Measurements from ENCODE around the gene GPR55. TPM values are rescaled to one million over a fixed set of nuclear protein-coding genes. Genes with fewer than 3 reads are reported as not detected.

The GPR55 gene
- total RNA-seq, 1 experiment from 2014 or later: not detected

- CTCF ChIA-PET: no interaction called here
- intact Hi-C loops (cut with micrococcal nuclease; ENCODE audit: unreplicated experiment): no loop called here
- no TSS peak for BruUV-seq (replicated peaks)
- H3K27ac Mint-ChIP-seq (ENCODE audit: unreplicated experiment): no peak overlapping the region
- H3K27me3 Mint-ChIP-seq (ENCODE audit: unreplicated experiment): peaks cover 62% of the 10 kb centered on the region
- H3K4me3 Mint-ChIP-seq (ENCODE audit: low read depth, unreplicated experiment): no peak overlapping the region
- TF ChIP-seq, protein P1, sequence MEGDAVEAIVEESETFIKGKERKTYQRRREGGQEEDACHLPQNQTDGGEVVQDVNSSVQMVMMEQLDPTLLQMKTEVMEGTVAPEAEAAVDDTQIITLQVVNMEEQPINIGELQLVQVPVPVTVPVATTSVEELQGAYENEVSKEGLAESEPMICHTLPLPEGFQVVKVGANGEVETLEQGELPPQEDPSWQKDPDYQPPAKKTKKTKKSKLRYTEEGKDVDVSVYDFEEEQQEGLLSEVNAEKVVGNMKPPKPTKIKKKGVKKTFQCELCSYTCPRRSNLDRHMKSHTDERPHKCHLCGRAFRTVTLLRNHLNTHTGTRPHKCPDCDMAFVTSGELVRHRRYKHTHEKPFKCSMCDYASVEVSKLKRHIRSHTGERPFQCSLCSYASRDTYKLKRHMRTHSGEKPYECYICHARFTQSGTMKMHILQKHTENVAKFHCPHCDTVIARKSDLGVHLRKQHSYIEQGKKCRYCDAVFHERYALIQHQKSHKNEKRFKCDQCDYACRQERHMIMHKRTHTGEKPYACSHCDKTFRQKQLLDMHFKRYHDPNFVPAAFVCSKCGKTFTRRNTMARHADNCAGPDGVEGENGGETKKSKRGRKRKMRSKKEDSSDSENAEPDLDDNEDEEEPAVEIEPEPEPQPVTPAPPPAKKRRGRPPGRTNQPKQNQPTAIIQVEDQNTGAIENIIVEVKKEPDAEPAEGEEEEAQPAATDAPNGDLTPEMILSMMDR (IDR thresholded peaks at IDR 0.05; ENCODE audit: unreplicated experiment): no peak
- no peaks in the 10 kb centered on the region for H3K36me3 Mint-ChIP-seq (ENCODE audit: insufficient read depth, unreplicated experiment)
- no peak for DNase-seq
- no peaks in the 10 kb centered on the region for H3K9me3 Mint-ChIP-seq (ENCODE audit: low read depth, unreplicated experiment)
- H3K4me1 Mint-ChIP-seq (ENCODE audit: low read depth, unreplicated experiment): no peaks in the 10 kb centered on the region
These were observed 34.0 kb downstream of the GPR55 start for GRCh38 chr2:230891064-230891463.

DNA sequence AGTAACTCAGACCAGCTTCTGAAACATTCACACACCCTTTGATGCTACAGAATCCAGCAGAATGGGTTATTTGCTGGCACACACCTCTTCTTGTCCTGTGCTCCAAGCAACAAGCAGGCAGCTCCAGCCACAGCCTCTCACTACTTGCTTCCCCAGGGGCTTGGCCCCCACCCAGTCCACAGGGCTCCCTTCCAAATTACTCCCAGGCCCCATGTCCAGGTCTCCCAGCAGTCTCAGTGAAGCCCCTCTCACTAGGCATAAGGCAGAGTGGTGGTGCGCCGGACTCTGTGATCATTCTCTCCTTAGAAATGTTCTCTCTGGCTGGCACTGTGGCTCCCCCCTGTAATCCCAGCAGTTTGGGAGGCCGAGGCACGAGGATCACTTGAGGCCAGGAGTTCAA lies 34.4 kb downstream of the GPR55 start:
- no TSS peak for BruUV-seq (replicated peaks)
- TF ChIP-seq, protein P1 (IDR thresholded peaks at IDR 0.05; ENCODE audit: unreplicated experiment): no peak
- Mint-ChIP-seq H3K4me3 (ENCODE audit: low read depth, unreplicated experiment) (no peak overlapping the region), H3K4me1 (ENCODE audit: low read depth, unreplicated experiment) (no peaks in the 10 kb centered on the region), H3K27ac (ENCODE audit: unreplicated experiment) (no peak overlapping the region), H3K36me3 (ENCODE audit: insufficient read depth, unreplicated experiment) (no peaks in the 10 kb centered on the region), H3K27me3 (ENCODE audit: unreplicated experiment) (peaks cover 60% of the 10 kb centered on the region), H3K9me3 (ENCODE audit: low read depth, unreplicated experiment) (no peaks in the 10 kb centered on the region)
- CTCF ChIA-PET: no interaction called here
- intact Hi-C loops (cut with micrococcal nuclease; ENCODE audit: unreplicated experiment): no loop called here
- no peak for DNase-seq

DNA sequence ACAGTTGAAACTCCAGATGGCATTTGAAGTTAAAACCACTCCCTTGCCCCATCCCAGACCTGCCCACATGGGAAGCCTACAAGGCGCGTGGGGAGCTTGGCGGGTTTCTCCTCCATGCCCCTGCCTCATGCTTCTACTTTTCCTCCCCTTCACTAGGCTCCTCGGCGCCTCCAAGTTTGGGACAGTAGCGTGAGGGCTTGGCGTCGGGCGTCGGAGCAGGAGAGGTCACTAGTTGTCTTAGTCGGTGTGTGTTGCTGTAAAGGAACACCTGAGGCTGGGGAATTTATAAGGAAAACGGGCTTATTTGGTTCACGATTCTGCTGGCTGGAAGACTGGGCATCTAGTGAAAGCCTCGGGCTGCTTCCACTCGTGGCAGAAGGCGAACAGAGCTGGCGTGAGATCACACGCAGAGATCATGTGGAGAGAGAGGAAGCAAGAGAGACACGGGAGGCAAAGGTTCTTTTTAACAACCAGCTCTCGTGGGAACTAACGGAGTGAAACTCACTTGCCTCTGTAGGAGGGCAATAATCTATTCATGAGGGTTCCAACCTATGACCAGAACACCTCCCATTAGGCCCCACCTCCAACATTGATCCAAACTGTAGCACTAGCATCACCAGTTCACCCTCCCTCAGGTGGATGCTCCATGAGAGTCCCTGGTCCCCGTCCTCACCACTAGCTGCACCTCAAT lies 35.0 kb downstream of the GPR55 start:
- no peaks in the 10 kb centered on the region for H3K4me1 Mint-ChIP-seq (ENCODE audit: low read depth, unreplicated experiment)
- intact Hi-C loops (cut with micrococcal nuclease; ENCODE audit: unreplicated experiment): no loop called here
- no peaks in the 10 kb centered on the region for H3K9me3 Mint-ChIP-seq (ENCODE audit: low read depth, unreplicated experiment)
- no peak for DNase-seq
- H3K4me3 Mint-ChIP-seq (ENCODE audit: low read depth, unreplicated experiment): no peak overlapping the region
- TF ChIP-seq, protein P1 (IDR thresholded peaks at IDR 0.05; ENCODE audit: unreplicated experiment): no peak
- no peak overlapping the region for H3K27ac Mint-ChIP-seq (ENCODE audit: unreplicated experiment)
- H3K36me3 Mint-ChIP-seq (ENCODE audit: insufficient read depth, unreplicated experiment): no peaks in the 10 kb centered on the region
- peaks cover 60% of the 10 kb centered on the region for H3K27me3 Mint-ChIP-seq (ENCODE audit: unreplicated experiment)
- BruUV-seq (replicated peaks): no TSS peak
- CTCF ChIA-PET: no interaction called here

DNA sequence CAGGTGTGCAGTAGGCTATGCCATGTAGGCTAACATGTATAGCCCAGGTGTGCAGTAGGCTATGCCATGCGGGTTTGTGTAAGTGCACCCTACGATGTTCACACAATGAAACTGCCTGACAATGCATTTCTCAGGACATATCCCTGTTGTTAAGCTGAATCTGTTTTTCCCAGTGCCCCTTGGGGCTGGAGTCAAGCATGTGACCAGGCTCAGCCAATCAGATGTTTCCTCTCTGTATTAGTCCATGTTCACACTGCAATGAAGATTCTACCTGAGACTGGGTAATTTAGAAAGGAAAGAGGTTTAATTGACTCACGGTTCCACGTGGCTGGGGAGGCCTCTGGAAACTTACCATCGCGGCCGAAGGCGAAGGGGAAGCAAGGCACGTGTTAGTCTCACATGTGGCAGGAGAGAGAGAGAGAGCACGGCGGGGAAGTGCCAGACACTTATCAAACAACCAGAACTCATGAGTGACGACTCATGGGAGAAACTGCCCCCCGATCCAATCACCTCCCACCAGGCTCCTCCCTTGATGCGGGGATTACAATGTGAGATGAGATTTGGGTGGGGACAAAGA lies 36.1 kb downstream of the GPR55 start:
- Mint-ChIP-seq H3K4me3 (ENCODE audit: low read depth, unreplicated experiment) (no peak overlapping the region), H3K36me3 (ENCODE audit: insufficient read depth, unreplicated experiment) (no peaks in the 10 kb centered on the region), H3K27ac (ENCODE audit: unreplicated experiment) (no peak overlapping the region), H3K27me3 (ENCODE audit: unreplicated experiment) (peaks cover 56% of the 10 kb centered on the region), H3K9me3 (ENCODE audit: low read depth, unreplicated experiment) (no peaks in the 10 kb centered on the region), H3K4me1 (ENCODE audit: low read depth, unreplicated experiment) (no peaks in the 10 kb centered on the region)
- TF ChIP-seq, protein P1 (IDR thresholded peaks at IDR 0.05; ENCODE audit: unreplicated experiment): no peak
- CTCF ChIA-PET: interaction anchor here (0.7 kb wide), 2 partner anchors 35 to 465 kb away, joined by 3 to 8 read pairs; no protein-coding TSS in a partner anchor
- BruUV-seq (replicated peaks): no TSS peak
- DNase-seq: no peak
- intact Hi-C loops (cut with micrococcal nuclease; ENCODE audit: unreplicated experiment): no loop called here
